Keratinocyte (primary cell): Measurements from ENCODE around the gene CDH18. TPM values are rescaled to one million over a fixed set of nuclear protein-coding genes. Genes with fewer than 3 reads are reported as not detected.

Experiments used
- DNase-seq: peaks from one replicate; pipeline ENCODE4 v3.0.0-alpha.2; 2011; ENCODE audit warnings: low read depth, missing footprints, low spot score
- FAIRE-seq: peaks from 2 replicates; lab custom pipeline; 2011; peaks lifted over from hg19 to GRCh38; lab: Jason Lieb, UNC
- H2AFZ ChIP-seq: 2 replicates; pipeline ENCODE4 v1.6.0; 2012; ENCODE audit warnings: low read length, control low read depth, inconsistent platforms; ENCODE audit not compliant: control insufficient read depth
- H3K27ac ChIP-seq: 2 replicates; pipeline ENCODE4 v1.5.1; 2011; ENCODE audit warnings: low read length; ENCODE audit not compliant: control insufficient read depth, insufficient read depth
- H3K27me3 ChIP-seq: 3 replicates; pipeline ENCODE4 v1.6.0; 2011; ENCODE audit warnings: low read length; ENCODE audit not compliant: control insufficient read depth, insufficient read depth; ENCODE audit errors: extremely low read depth
- H3K36me3 ChIP-seq, 2 experiments: 2 replicates in 1 of 2; 3 replicates in 1 of 2; pipeline ENCODE4 v1.5.1; 2011; ENCODE audit warnings: low read length in 2 of 2, mild to moderate bottlenecking in 1 of 2; ENCODE audit not compliant: control insufficient read depth in 2 of 2, insufficient read depth in 2 of 2; ENCODE audit errors: extremely low read depth in 1 of 2
- H3K4me1 ChIP-seq: 3 replicates; pipeline ENCODE4 v1.5.1; 2011; ENCODE audit warnings: low read length; ENCODE audit not compliant: control insufficient read depth, insufficient read depth; ENCODE audit errors: extremely low read depth
- H3K4me2 ChIP-seq: 3 replicates; pipeline ENCODE4 v1.6.0; 2011; ENCODE audit warnings: low read depth, low read length; ENCODE audit not compliant: control insufficient read depth, insufficient read depth; ENCODE audit errors: extremely low read depth
- H3K4me3 ChIP-seq, 3 experiments: fragments of 200-600 bp in 1 of 3; sonication (generic) in 1 of 3; 2 replicates in 2 of 3; 3 replicates in 1 of 3; pipeline ENCODE4 v1.5.1; 2011 to 2016; ENCODE audit warnings: low read length in 3 of 3, mild to moderate bottlenecking in 3 of 3, control low read depth in 2 of 3, inconsistent platforms in 1 of 3, low read depth in 1 of 3, mixed read lengths in 1 of 3, mixed run types in 1 of 3, moderate library complexity in 1 of 3; ENCODE audit not compliant: control insufficient read depth in 2 of 3, insufficient read depth in 2 of 3; ENCODE audit errors: extremely low read depth in 1 of 3
- H3K79me2 ChIP-seq: 2 replicates; pipeline ENCODE4 v1.6.0; 2012; ENCODE audit warnings: low read length; ENCODE audit not compliant: control insufficient read depth, insufficient read depth
- H3K9ac ChIP-seq: 3 replicates; pipeline ENCODE4 v1.6.0; 2011; ENCODE audit warnings: low read length; ENCODE audit not compliant: control insufficient read depth, insufficient read depth; ENCODE audit errors: extremely low read depth
- H3K9me1 ChIP-seq: 3 replicates; pipeline ENCODE4 v1.6.0; 2011; ENCODE audit warnings: low read length; ENCODE audit not compliant: control insufficient read depth, insufficient read depth; ENCODE audit errors: extremely low read depth
- H3K9me3 ChIP-seq: 2 replicates; pipeline ENCODE4 v1.5.1; 2012; ENCODE audit warnings: low read depth, low read length; ENCODE audit not compliant: control insufficient read depth
- H4K20me1 ChIP-seq: 3 replicates; pipeline ENCODE4 v1.6.0; 2011; ENCODE audit warnings: low read length; ENCODE audit not compliant: control insufficient read depth, insufficient read depth; ENCODE audit errors: extremely low read depth
- EZH2 ChIP-seq: IDR thresholded peaks from one replicate; pipeline ENCODE4 v1.6.1; 2012; ENCODE audit warnings: inconsistent platforms, mild to moderate bottlenecking, low read length, moderate library complexity
- dilution Hi-C: fragments of 300-500 bp; cut with MboI; formaldehyde crosslinking; loops from one replicate; pipeline ENCODE4 v1.7.0; 2020; ENCODE audit warnings: low sequenced_read_pairs; ENCODE audit not compliant: extremely low pct_ligation_motif_present
- polyA plus RNA-seq, 5 experiments: library from polyadenylated mRNA; depleted of rRNA in 3 of 5; stranded (reverse) in 3 of 5; stranded (forward) in 1 of 5; unstranded in 1 of 5; fragments of >200 nt; gene quantifications; 1 replicate in 1 of 5; 2 replicates in 3 of 5; 3 replicates in 1 of 5; pipeline versions ENCODE4 v1.2.1 to v1.2.3, GENCODE V29; 2011 to 2012; ENCODE audit warnings: missing spikeins in 2 of 5, low read depth in 1 of 5, low replicate concordance in 1 of 5
- TF ChIP-seq, protein P1 (sequence below), 3 experiments: IDR thresholded peaks in 1 of 3; conservative IDR thresholded peaks in 1 of 3; optimal IDR thresholded peaks in 1 of 3; 2 replicates in 2 of 3; 3 replicates in 1 of 3; pipeline versions ENCODE3 to v1.5.1; 2011; ENCODE audit warnings: low read length in 3 of 3, mild to moderate bottlenecking in 3 of 3, moderate library complexity in 2 of 3, control low read depth in 1 of 3, inconsistent platforms in 1 of 3; ENCODE audit not compliant: insufficient read depth in 2 of 3; ENCODE audit errors: extremely low read depth in 1 of 3

CDH18 gene
- polyA plus RNA-seq, 1 donor (not counting 4 experiments of a cell fraction or from before 2014, with no cell fraction given): 0.41 TPM

DNA sequence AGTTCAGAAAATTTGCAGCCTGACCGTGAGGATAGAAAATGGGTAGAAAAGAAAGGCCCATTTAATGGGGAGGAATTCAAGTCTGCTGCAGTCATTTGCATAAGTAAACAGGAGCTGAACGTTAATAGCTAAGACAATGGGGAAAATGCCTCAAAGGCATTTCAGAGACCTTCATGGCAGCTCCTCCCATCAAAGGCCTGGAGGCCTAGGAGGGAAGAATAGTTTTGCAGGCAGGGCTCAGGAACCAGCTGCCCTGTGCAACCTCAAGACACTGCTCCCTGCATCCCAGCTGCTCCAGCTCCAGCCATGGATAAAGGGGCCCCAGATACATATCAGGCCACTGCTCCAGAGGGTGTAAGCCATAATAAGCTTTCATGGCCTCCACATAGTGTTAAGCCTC, 32.2 kb upstream of the CDH18 start:
- no peaks in the 10 kb centered on the region for H3K36me3 ChIP-seq
- no peak overlapping the region for H2AFZ ChIP-seq
- H3K27ac ChIP-seq: no peak overlapping the region
- H3K4me3 ChIP-seq: no peak overlapping the region
- H3K9ac ChIP-seq: no peak overlapping the region
- no peaks in the 10 kb centered on the region for H3K79me2 ChIP-seq
- H3K4me2 ChIP-seq: no peak overlapping the region
- dilution Hi-C loops: no loop called here
- no peaks in the 10 kb centered on the region for H4K20me1 ChIP-seq
- no peak for DNase-seq
- H3K9me1 ChIP-seq: no peaks in the 10 kb centered on the region
- FAIRE-seq: no peak
- no peaks in the 10 kb centered on the region for H3K9me3 ChIP-seq
- TF ChIP-seq, protein P1, sequence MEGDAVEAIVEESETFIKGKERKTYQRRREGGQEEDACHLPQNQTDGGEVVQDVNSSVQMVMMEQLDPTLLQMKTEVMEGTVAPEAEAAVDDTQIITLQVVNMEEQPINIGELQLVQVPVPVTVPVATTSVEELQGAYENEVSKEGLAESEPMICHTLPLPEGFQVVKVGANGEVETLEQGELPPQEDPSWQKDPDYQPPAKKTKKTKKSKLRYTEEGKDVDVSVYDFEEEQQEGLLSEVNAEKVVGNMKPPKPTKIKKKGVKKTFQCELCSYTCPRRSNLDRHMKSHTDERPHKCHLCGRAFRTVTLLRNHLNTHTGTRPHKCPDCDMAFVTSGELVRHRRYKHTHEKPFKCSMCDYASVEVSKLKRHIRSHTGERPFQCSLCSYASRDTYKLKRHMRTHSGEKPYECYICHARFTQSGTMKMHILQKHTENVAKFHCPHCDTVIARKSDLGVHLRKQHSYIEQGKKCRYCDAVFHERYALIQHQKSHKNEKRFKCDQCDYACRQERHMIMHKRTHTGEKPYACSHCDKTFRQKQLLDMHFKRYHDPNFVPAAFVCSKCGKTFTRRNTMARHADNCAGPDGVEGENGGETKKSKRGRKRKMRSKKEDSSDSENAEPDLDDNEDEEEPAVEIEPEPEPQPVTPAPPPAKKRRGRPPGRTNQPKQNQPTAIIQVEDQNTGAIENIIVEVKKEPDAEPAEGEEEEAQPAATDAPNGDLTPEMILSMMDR (optimal IDR thresholded peaks at IDR 0.05 in 1 of 3, IDR thresholded peaks at IDR 0.05 in 1 of 3, conservative IDR thresholded peaks at IDR 0.05 in 1 of 3; ENCODE audit: extremely low read depth in 1 of 3, insufficient read depth in 2 of 3, low read length in 3 of 3): no peak
- TF ChIP-seq EZH2: no peak
- no peaks in the 10 kb centered on the region for H3K4me1 ChIP-seq
- H3K27me3 ChIP-seq: no peaks in the 10 kb centered on the region

DNA sequence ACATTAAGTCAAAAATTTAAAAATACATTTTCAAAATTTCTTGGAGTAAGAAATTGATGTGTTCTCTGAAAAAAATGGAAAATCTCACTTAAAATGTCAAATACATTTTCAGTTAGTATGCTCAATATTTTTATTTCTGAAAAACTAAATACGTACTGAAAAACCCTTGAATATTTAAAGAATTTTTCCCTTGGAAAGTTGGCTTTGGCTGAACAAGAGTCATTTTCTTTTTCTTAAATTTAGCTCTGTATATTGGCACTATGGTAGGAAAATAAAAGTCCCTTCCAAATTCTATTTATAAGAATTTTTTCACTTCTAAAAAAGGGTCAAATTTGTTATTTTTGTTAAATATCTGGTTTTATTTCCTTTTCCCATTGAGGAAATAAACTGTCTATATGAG, 29.0 kb upstream of the CDH18 start:
- H4K20me1 ChIP-seq: no peaks in the 10 kb centered on the region
- DNase-seq (no peak), FAIRE-seq (no peak)
- no peaks in the 10 kb centered on the region for H3K9me3 ChIP-seq
- no peak overlapping the region for H3K4me3 ChIP-seq
- H3K36me3 ChIP-seq: no peaks in the 10 kb centered on the region
- H2AFZ ChIP-seq: no peak overlapping the region
- no peaks in the 10 kb centered on the region for H3K9me1 ChIP-seq
- dilution Hi-C loops: no loop called here
- no peak for TF ChIP-seq EZH2
- TF ChIP-seq, protein P1 (optimal IDR thresholded peaks at IDR 0.05 in 1 of 3, IDR thresholded peaks at IDR 0.05 in 1 of 3, conservative IDR thresholded peaks at IDR 0.05 in 1 of 3; ENCODE audit: extremely low read depth in 1 of 3, insufficient read depth in 2 of 3, low read length in 3 of 3): no peak
- no peak overlapping the region for H3K4me2 ChIP-seq
- H3K27ac ChIP-seq: no peak overlapping the region
- no peaks in the 10 kb centered on the region for H3K27me3 ChIP-seq
- H3K79me2 ChIP-seq: no peaks in the 10 kb centered on the region
- H3K4me1 ChIP-seq: no peaks in the 10 kb centered on the region
- H3K9ac ChIP-seq: no peak overlapping the region
